8988T (cell line): ENCODE measurements around the gene TTC28.
A peak's percentile ranks its signal among the peaks of the same experiment; 100 is the strongest.

Experiments used
- DNase-seq: peaks from one replicate; pipeline ENCODE4 v3.0.0; 2011

The TTC28 gene

GRCh38 chr22:27995801-27996528 lies 683.7 kb downstream of the TTC28 start:
- DNase-seq, result no peak

- no peak for DNase-seq
Measured at GRCh38 chr22:27994481-27995331, 684.9 kb downstream of the TTC28 start.

GRCh38 chr22:27993774-27994350 lies 685.8 kb downstream of the TTC28 start:
- DNase-seq, result no peak

GRCh38 chr22:27993201-27993635 lies 686.4 kb downstream of the TTC28 start:
- DNase-seq, result no peak

- no peak for DNase-seq
Measured at GRCh38 chr22:27992294-27993165, 687.1 kb downstream of the TTC28 start.

- DNase-seq, result no peak
Measured at GRCh38 chr22:27991586-27992293, 687.9 kb downstream of the TTC28 start.

- DNase-seq, result peak; percentile 76
Measured at GRCh38 chr22:27990879-27991278, 688.8 kb downstream of the TTC28 start.

- DNase-seq, result no peak
Measured at GRCh38 chr22:27990451-27990840, 689.2 kb downstream of the TTC28 start.

- no peak for DNase-seq
Measured at GRCh38 chr22:27989758-27990450, 689.7 kb downstream of the TTC28 start.

- DNase-seq, result no peak
Measured at GRCh38 chr22:27988704-27989103, 690.9 kb downstream of the TTC28 start.

GRCh38 chr22:27987557-27987956 lies 692.1 kb downstream of the TTC28 start:
- DNase-seq, result no peak

- no peak for DNase-seq
Measured at GRCh38 chr22:27986937-27987336, 692.7 kb downstream of the TTC28 start.

- no peak for DNase-seq
Measured at GRCh38 chr22:27986459-27986858, 693.2 kb downstream of the TTC28 start.

- no peak for DNase-seq
Measured at GRCh38 chr22:27985323-27986275, 694.0 kb downstream of the TTC28 start.

- DNase-seq, result no peak
Measured at GRCh38 chr22:27984723-27985122, 694.9 kb downstream of the TTC28 start.

GRCh38 chr22:27984001-27984695 lies 695.5 kb downstream of the TTC28 start:
- DNase-seq, result no peak

- no peak for DNase-seq
Measured at GRCh38 chr22:27983361-27983791, 696.3 kb downstream of the TTC28 start.

- no peak for DNase-seq
Measured at GRCh38 chr22:27982630-27983180, 696.9 kb downstream of the TTC28 start.

GRCh38 chr22:27982106-27982505 lies 697.5 kb downstream of the TTC28 start:
- no peak for DNase-seq
